Measurements from ENCODE around the gene EIPR1.

EIPR1 gene

GRCh38 chr2:3144856-3145255 is 232.8 kb downstream of the EIPR1 start:
- no peaks in the 10 kb centered on the region for H3K9me3 Mint-ChIP-seq
- H3K4me1 Mint-ChIP-seq, result peaks cover 25 to 36% of the 10 kb centered on the region in 2 donors
- H3K4me3 Mint-ChIP-seq, result no peak overlapping the region
- peaks cover 5 to 21% of the 10 kb centered on the region in 2 donors for H3K36me3 Mint-ChIP-seq
- no peaks in the 10 kb centered on the region for H3K27me3 Mint-ChIP-seq
- H3K27ac Mint-ChIP-seq, result no peak overlapping the region
- DNase-seq (no peak), ATAC-seq (replicated peaks) (no peak)

GRCh38 chr2:3143602-3144001 is 234.0 kb downstream of the EIPR1 start:
- peaks cover 16 to 33% of the 10 kb centered on the region in 2 donors for H3K4me1 Mint-ChIP-seq
- peaks cover 2 to 19% of the 10 kb centered on the region in 2 donors for H3K36me3 Mint-ChIP-seq
- DNase-seq, result no peak
- no peak for ATAC-seq (replicated peaks)
- H3K27me3 Mint-ChIP-seq, result no peaks in the 10 kb centered on the region
- peak overlapping the region; percentile 7 for H3K27ac Mint-ChIP-seq
- no peak overlapping the region for H3K4me3 Mint-ChIP-seq
- H3K9me3 Mint-ChIP-seq, result no peaks in the 10 kb centered on the region

GRCh38 chr2:3142961-3143571 is 234.6 kb downstream of the EIPR1 start:
- Mint-ChIP-seq H3K4me3 (no peak overlapping the region), H3K27me3 (no peaks in the 10 kb centered on the region), H3K27ac (peak overlapping the region; percentile 32), H3K9me3 (no peaks in the 10 kb centered on the region), H3K4me1 (peaks cover 11 to 28% of the 10 kb centered on the region in 2 donors), H3K36me3 (peaks cover 2 to 13% of the 10 kb centered on the region in 2 donors)
- ATAC-seq (replicated peaks) (no peak), DNase-seq (no peak)

- Mint-ChIP-seq H3K4me3 (no peak overlapping the region), H3K4me1 (peaks cover 7 to 25% of the 10 kb centered on the region in 2 donors), H3K27me3 (no peaks in the 10 kb centered on the region), H3K9me3 (no peaks in the 10 kb centered on the region), H3K27ac (no peak overlapping the region), H3K36me3 (peaks cover 0 to 9% of the 10 kb centered on the region in 2 donors)
- peak; percentile 9 for DNase-seq
- ATAC-seq (replicated peaks), result peak; percentile 67 to 85
Measured at GRCh38 chr2:3142210-3142609, 235.4 kb downstream of the EIPR1 start.

- Mint-ChIP-seq H3K4me1 (peaks cover 7 to 20% of the 10 kb centered on the region in 2 donors), H3K27me3 (no peaks in the 10 kb centered on the region), H3K4me3 (no peak overlapping the region), H3K36me3 (peaks cover 0 to 5% of the 10 kb centered on the region in 2 donors), H3K27ac (no peak overlapping the region), H3K9me3 (no peaks in the 10 kb centered on the region)
- DNase-seq (no peak), ATAC-seq (replicated peaks) (no peak)
Measured at GRCh38 chr2:3141696-3142095, 235.9 kb downstream of the EIPR1 start.

- peaks cover 7 to 10% of the 10 kb centered on the region in 2 donors for H3K4me1 Mint-ChIP-seq
- no peak for ATAC-seq (replicated peaks)
- no peak for DNase-seq
- peaks cover 0 to 5% of the 10 kb centered on the region in 2 donors for H3K9me3 Mint-ChIP-seq
- no peak overlapping the region for H3K27ac Mint-ChIP-seq
- no peak overlapping the region for H3K4me3 Mint-ChIP-seq
- no peaks in the 10 kb centered on the region for H3K27me3 Mint-ChIP-seq
- H3K36me3 Mint-ChIP-seq, result peaks cover 3 to 9% of the 10 kb centered on the region in 2 donors
Measured at GRCh38 chr2:3139906-3140305, 237.7 kb downstream of the EIPR1 start.

Measured in stimulated activated naive B cell treated with anti-CD40 and anti-IgM and Interleukin-4, amounts not matched to agents 10 μg/mL and 1 μg/mL and 100 μg/mL, for 72 hours (primary cell).